Muscle of leg (tissue), 11 donors: Measurements from ENCODE around the gene AATK. TPM values are rescaled to one million over a fixed set of nuclear protein-coding genes. Genes with fewer than 3 reads are reported as not detected.

Experiments used
- DNase-seq: peaks from one replicate; pipeline ENCODE4 v3.0.0; 2013
- H3K27ac ChIP-seq: one replicate; pipeline ENCODE4 v1.5.1; 2013; ENCODE audit warnings: mild to moderate bottlenecking, low read length, control low read depth
- H3K27me3 ChIP-seq: one replicate; pipeline ENCODE4 v1.6.1; 2013; ENCODE audit warnings: low read length; ENCODE audit not compliant: control insufficient read depth, insufficient read depth
- H3K36me3 ChIP-seq: one replicate; pipeline ENCODE4 v1.6.1; 2013; ENCODE audit warnings: low read length; ENCODE audit not compliant: control insufficient read depth, insufficient read depth
- H3K4me1 ChIP-seq: one replicate; pipeline ENCODE4 v1.6.1; 2013; ENCODE audit warnings: low read length; ENCODE audit not compliant: control insufficient read depth, insufficient read depth
- H3K4me3 ChIP-seq: one replicate; pipeline ENCODE4 v1.5.1; 2013; ENCODE audit warnings: low read length, control low read depth
- H3K9me3 ChIP-seq: replicated peaks from 2 replicates; pipeline ENCODE4 v1.6.1; 2013; ENCODE audit warnings: low read depth, low read length; ENCODE audit not compliant: control insufficient read depth
- whole genome bisulfite sequencing: methylation state at CpG from one replicate; pipeline ENCODE4 v1.1.5; 2013; ENCODE audit warnings: missing lambda C conversion rate; ENCODE audit not compliant: insufficient coverage; 5-methylcytosine and 5-hydroxymethylcytosine counted together
- polyA plus RNA-seq, 8 donors: library from polyadenylated mRNA; unstranded; fragments of 120-200 nt; gene quantifications; one replicate each; pipeline versions ENCODE4 v1.2.1 to v1.2.3, GENCODE V29; 2013; ENCODE audit warnings: inconsistent platforms in 1 of 8, low replicate concordance in 1 of 8; ENCODE audit not compliant: insufficient read length in 8 of 8, insufficient read depth in 1 of 8
- total RNA-seq: library from RNA; stranded (reverse); fragments of 120-200 nt; gene quantifications from one replicate; pipeline ENCODE4 v1.2.4, GENCODE V29; 2013

The AATK gene
- total and polyA plus RNA-seq, 9 donors: 6.3 to 18.1 (median 9.6) TPM

GRCh38 chr17:81093619-81094508, 72.2 kb downstream of the AATK start:
- 57% methylated on average over 19 of the region's 21 CpGs for WGBS
- no peak for DNase-seq
- peaks cover 78% of the 10 kb centered on the region for H3K4me1 ChIP-seq

GRCh38 chr17:81092518-81093095, 73.4 kb downstream of the AATK start:
- Histone ChIP-seq H3K36me3 (peaks cover 6% of the 10 kb centered on the region), H3K27ac (no peak overlapping the region), H3K27me3 (no peaks in the 10 kb centered on the region), H3K4me3 (no peak overlapping the region), H3K9me3 (no peaks in the 10 kb centered on the region), H3K4me1 (peaks cover 73% of the 10 kb centered on the region)
- WGBS: 85% methylated on average over 23 of the region's 24 CpGs
- no peak for DNase-seq

More at GRCh38 chr17:81093619-81094508, 72.2 kb downstream of the AATK start:
- Histone ChIP-seq H3K9me3 (no peaks in the 10 kb centered on the region), H3K27me3 (no peaks in the 10 kb centered on the region), H3K36me3 (peaks cover 2% of the 10 kb centered on the region), H3K27ac (peak overlapping the region; percentile 86), H3K4me3 (no peak overlapping the region)

GRCh38 chr17:81091774-81092517, 74.1 kb downstream of the AATK start:
- no peaks in the 10 kb centered on the region for H3K27me3 ChIP-seq
- no peak for DNase-seq
- no peak overlapping the region for H3K4me3 ChIP-seq
- H3K4me1 ChIP-seq: peaks cover 66% of the 10 kb centered on the region
- no peaks in the 10 kb centered on the region for H3K9me3 ChIP-seq
- H3K27ac ChIP-seq: no peak overlapping the region
- peaks cover 13% of the 10 kb centered on the region for H3K36me3 ChIP-seq
- 92% methylated on average over 19 of the region's 23 CpGs for WGBS

- H3K27me3 ChIP-seq: no peaks in the 10 kb centered on the region
- WGBS: 62% methylated on average over 7 of the region's 9 CpGs
These were observed 74.9 kb downstream of the AATK start for GRCh38 chr17:81091154-81091553.

GRCh38 chr17:81090361-81091136, 75.5 kb downstream of the AATK start:
- Histone ChIP-seq H3K4me1 (peaks cover 54% of the 10 kb centered on the region), H3K27me3 (no peaks in the 10 kb centered on the region), H3K27ac (peak overlapping the region; percentile 35), H3K9me3 (no peaks in the 10 kb centered on the region), H3K36me3 (peaks cover 21% of the 10 kb centered on the region), H3K4me3 (no peak overlapping the region)
- WGBS: 44% methylated on average over 17 of the region's 26 CpGs
- peak; percentile 73 for DNase-seq

More at GRCh38 chr17:81091154-81091553, 74.9 kb downstream of the AATK start:
- H3K4me1 ChIP-seq: peaks cover 58% of the 10 kb centered on the region
- H3K9me3 ChIP-seq: no peaks in the 10 kb centered on the region
- H3K4me3 ChIP-seq: no peak overlapping the region
- H3K27ac ChIP-seq: no peak overlapping the region
- H3K36me3 ChIP-seq: peaks cover 18% of the 10 kb centered on the region
- no peak for DNase-seq

GRCh38 chr17:81086789-81087551, 79.1 kb downstream of the AATK start:
- H3K4me1 ChIP-seq: peaks cover 53% of the 10 kb centered on the region
- 92% methylated on average over 32 of the region's 32 CpGs for WGBS
- no peak overlapping the region for H3K4me3 ChIP-seq
- H3K9me3 ChIP-seq: no peaks in the 10 kb centered on the region
- H3K36me3 ChIP-seq: peaks cover 27% of the 10 kb centered on the region
- no peak for DNase-seq
- H3K27me3 ChIP-seq: no peaks in the 10 kb centered on the region
- no peak overlapping the region for H3K27ac ChIP-seq

- H3K27ac ChIP-seq: no peak overlapping the region
- H3K36me3 ChIP-seq: peaks cover 27% of the 10 kb centered on the region
- H3K4me1 ChIP-seq: peaks cover 55% of the 10 kb centered on the region
- 64% methylated on average over 19 of the region's 20 CpGs for WGBS
- H3K4me3 ChIP-seq: no peak overlapping the region
- H3K9me3 ChIP-seq: no peaks in the 10 kb centered on the region
- no peaks in the 10 kb centered on the region for H3K27me3 ChIP-seq
- no peak for DNase-seq
These were observed 80.6 kb downstream of the AATK start for GRCh38 chr17:81085420-81085911.

GRCh38 chr17:81084680-81085419, 81.2 kb downstream of the AATK start:
- H3K36me3 ChIP-seq: peaks cover 27% of the 10 kb centered on the region
- H3K9me3 ChIP-seq: no peaks in the 10 kb centered on the region
- no peak overlapping the region for H3K27ac ChIP-seq
- H3K27me3 ChIP-seq: no peaks in the 10 kb centered on the region
- no peak overlapping the region for H3K4me3 ChIP-seq
- peaks cover 55% of the 10 kb centered on the region for H3K4me1 ChIP-seq
- 44% methylated on average over 19 of the region's 26 CpGs for WGBS
- peak; percentile 72 for DNase-seq
